Activated T-helper 1 cell treated with Interleukin-2 at 50 U/mL for 16 hours (primary cell): ENCODE results near the gene ATP5PO.
A peak's percentile ranks its signal among the peaks of the same experiment; 100 is the strongest.
"Not testable (repeated sequence)": the region's sequence is repeated elsewhere in the genome, so short reads cannot be mapped to it uniquely, and the experiment has no call there.

Source experiments
- DNase-seq: peaks from one replicate; pipeline ENCODE4 v3.0.0-alpha.2; 2020; ENCODE audit warnings: low read depth

The ATP5PO gene

GRCh38 chr21:33940164-33940880 lies 24.7 kb upstream of the ATP5PO start:
- DNase-seq = no peak

GRCh38 chr21:33939226-33939625 lies 23.6 kb upstream of the ATP5PO start:
- DNase-seq = no peak

- DNase-seq = no peak
These were observed 22.8 kb upstream of the ATP5PO start for GRCh38 chr21:33938381-33938780.

- DNase-seq = no peak
These were observed 22.3 kb upstream of the ATP5PO start for GRCh38 chr21:33937931-33938339.

- no peak for DNase-seq
These were observed 21.5 kb upstream of the ATP5PO start for GRCh38 chr21:33937146-33937545.

- DNase-seq = peak; percentile 54
These were observed 20.9 kb upstream of the ATP5PO start for GRCh38 chr21:33936301-33937038.

- no peak for DNase-seq
These were observed 17.1 kb upstream of the ATP5PO start for GRCh38 chr21:33932731-33933130.

GRCh38 chr21:33931799-33932390 lies 16.3 kb upstream of the ATP5PO start:
- no peak for DNase-seq

- DNase-seq = peak; percentile 57
These were observed 15.6 kb upstream of the ATP5PO start for GRCh38 chr21:33931052-33931798.

- DNase-seq = not testable (repeated sequence)
These were observed 10.6 kb upstream of the ATP5PO start for GRCh38 chr21:33926248-33926647.

- no peak for DNase-seq
These were observed 9.1 kb upstream of the ATP5PO start for GRCh38 chr21:33924766-33925100.

GRCh38 chr21:33924079-33924765 lies 8.6 kb upstream of the ATP5PO start:
- peak; percentile 80 for DNase-seq

GRCh38 chr21:33917421-33917820 lies 1.8 kb upstream of the ATP5PO start:
- DNase-seq = no peak

GRCh38 chr21:33916200-33916567 lies 580 bp upstream of the ATP5PO start:
- no peak for DNase-seq

- no peak for DNase-seq
These were observed 1.4 kb downstream of the ATP5PO start for GRCh38 chr21:33914188-33914587.

GRCh38 chr21:33909756-33910155 lies 5.8 kb downstream of the ATP5PO start:
- no peak for DNase-seq

- no peak for DNase-seq
These were observed 6.8 kb downstream of the ATP5PO start for GRCh38 chr21:33908760-33909159.

- DNase-seq = no peak
These were observed 11.6 kb downstream of the ATP5PO start for GRCh38 chr21:33904041-33904440.

GRCh38 chr21:33902349-33902748 lies 13.3 kb downstream of the ATP5PO start:
- DNase-seq = no peak

GRCh38 chr21:33901412-33902288 lies 14.0 kb downstream of the ATP5PO start:
- DNase-seq = no peak

GRCh38 chr21:33899199-33899598 lies 16.4 kb downstream of the ATP5PO start:
- DNase-seq = no peak
